Keratinocyte (primary cell): Measurements from ENCODE around the gene MAML2.

ENCODE experiments used
- CTCF ChIP-seq, 3 experiments: IDR thresholded peaks in 1 of 3; conservative IDR thresholded peaks in 1 of 3; optimal IDR thresholded peaks in 1 of 3; 2 replicates in 2 of 3; 3 replicates in 1 of 3; pipeline versions ENCODE3 to v1.5.1; 2011; ENCODE audit warnings: low read length in 3 of 3, mild to moderate bottlenecking in 3 of 3, moderate library complexity in 2 of 3, control low read depth in 1 of 3, inconsistent platforms in 1 of 3; ENCODE audit not compliant: insufficient read depth in 2 of 3; ENCODE audit errors: extremely low read depth in 1 of 3
- EZH2 ChIP-seq: IDR thresholded peaks from one replicate; pipeline ENCODE4 v1.6.1; 2012; ENCODE audit warnings: inconsistent platforms, mild to moderate bottlenecking, low read length, moderate library complexity

GRCh38 chr11:96357794-96358193 is 14.8 kb upstream of the MAML2 start:
- TF ChIP-seq CTCF (optimal IDR thresholded peaks at IDR 0.05 in 1 of 3, IDR thresholded peaks at IDR 0.05 in 1 of 3, conservative IDR thresholded peaks at IDR 0.05 in 1 of 3; ENCODE audit: extremely low read depth in 1 of 3, insufficient read depth in 2 of 3, low read length in 3 of 3) (no peak), EZH2 (no peak)
